GM23248 (cell line): ENCODE results near the gene HPS5. TPM values are rescaled to one million over a fixed set of nuclear protein-coding genes. Genes with fewer than 3 reads are reported as not detected.
A peak's percentile ranks its signal among the peaks of the same experiment; 100 is the strongest.

Source experiments
- DNase-seq: peaks from one replicate; pipeline ENCODE4 v3.0.0-alpha.2; 2015
- H2AFZ ChIP-seq: fragments of 200-600 bp; sonication (generic); 2 replicates; pipeline ENCODE4 v1.6.1; 2016; ENCODE audit warnings: antibody characterized with exemption
- H3F3A ChIP-seq: fragments of 200-600 bp; sonication (generic); 2 replicates; pipeline ENCODE4 v1.6.1; 2016; ENCODE audit warnings: mild to moderate bottlenecking, antibody characterized with exemption, mixed run types; ENCODE audit not compliant: insufficient read depth
- H3K27ac ChIP-seq: fragments of 200-600 bp; sonication (generic); 2 replicates; pipeline ENCODE4 v1.5.1; 2016; ENCODE audit warnings: mild to moderate bottlenecking
- H3K27me3 ChIP-seq: fragments of 200-600 bp; sonication (generic); replicated peaks from 2 replicates; pipeline ENCODE4 v1.6.1; 2016; ENCODE audit warnings: mild to moderate bottlenecking; ENCODE audit not compliant: insufficient read depth
- H3K36me3 ChIP-seq: fragments of 200-600 bp; sonication (generic); 2 replicates; pipeline ENCODE4 v1.6.1; 2016; ENCODE audit warnings: low read depth, mild to moderate bottlenecking
- H3K4me1 ChIP-seq: fragments of 200-600 bp; sonication (generic); 2 replicates; pipeline ENCODE4 v1.6.1; 2016; ENCODE audit warnings: mild to moderate bottlenecking; ENCODE audit not compliant: insufficient read depth
- H3K4me2 ChIP-seq: fragments of 200-600 bp; sonication (generic); one replicate; pipeline ENCODE4 v1.6.1; 2016; ENCODE audit warnings: mild to moderate bottlenecking; ENCODE audit not compliant: unreplicated experiment
- H3K4me3 ChIP-seq: fragments of 200-600 bp; sonication (generic); 2 replicates; pipeline ENCODE4 v1.5.1; 2016; ENCODE audit warnings: mild to moderate bottlenecking
- H3K79me2 ChIP-seq: fragments of 200-600 bp; sonication (generic); 2 replicates; pipeline ENCODE4 v1.6.1; 2016; ENCODE audit warnings: mild to moderate bottlenecking; ENCODE audit not compliant: insufficient read depth
- H3K9ac ChIP-seq: fragments of 200-600 bp; sonication (generic); 2 replicates; pipeline ENCODE4 v1.6.1; 2016; ENCODE audit warnings: mild to moderate bottlenecking
- H3K9me2 ChIP-seq: fragments of 200-600 bp; sonication (generic); 2 replicates; pipeline ENCODE4 v1.6.1; 2016; ENCODE audit warnings: mixed run types, mild to moderate bottlenecking, moderate library complexity; ENCODE audit not compliant: insufficient read depth
- H3K9me3 ChIP-seq: fragments of 200-600 bp; sonication (generic); one replicate; pipeline ENCODE4 v1.6.1; 2017; ENCODE audit warnings: low read depth
- H4K20me1 ChIP-seq: fragments of 200-600 bp; sonication (generic); 2 replicates; pipeline ENCODE4 v1.6.0; 2016; ENCODE audit not compliant: insufficient read depth
- EZH2 ChIP-seq: fragments of 200-600 bp; sonication (generic); IDR thresholded peaks from 2 replicates; pipeline ENCODE4 v1.6.1; 2018; ENCODE audit warnings: antibody characterized with exemption, mild to moderate bottlenecking; ENCODE audit not compliant: insufficient read depth, poor library complexity, severe bottlenecking
- EZH2phosphoT487 ChIP-seq: fragments of 200-600 bp; sonication (generic); IDR thresholded peaks from 2 replicates; pipeline ENCODE4 v1.6.1; 2018; ENCODE audit warnings: antibody characterized with exemption, moderate library complexity, mild to moderate bottlenecking, low read depth; ENCODE audit not compliant: insufficient read depth
- WGBS, 2 experiments: methylation state at CpG; one replicate each; pipeline ENCODE4 v1.1.6; 2015 to 2017; ENCODE audit warnings: low lambda C conversion rate in 2 of 2, low coverage in 1 of 2; ENCODE audit errors: missing lambda C conversion rate in 2 of 2; 5-methylcytosine and 5-hydroxymethylcytosine counted together
- in situ Hi-C: fragments of 300-500 bp; cut with MboI; formaldehyde crosslinking; loops from 2 replicates; pipeline ENCODE4 v1.15.0; 2020
- polyA plus RNA-seq: library from polyadenylated mRNA; unstranded; fragments of >200 nt; fragmentation: Nextera tagmentation; extraction: Ambion mirVana; gene quantifications from 2 replicates; pipeline ENCODE4 v1.2.1, GENCODE V29; 2016
- total RNA-seq: library from RNA; depleted of rRNA; stranded (reverse); fragments of >200 nt; shearing (Covaris generic); gene quantifications from 2 replicates; pipeline ENCODE4 v1.2.3, GENCODE V29; 2014

Gene HPS5
- total and polyA plus RNA-seq, 2 experiments from 2014 or later, result 20.2 to 34.9 TPM

DNA sequence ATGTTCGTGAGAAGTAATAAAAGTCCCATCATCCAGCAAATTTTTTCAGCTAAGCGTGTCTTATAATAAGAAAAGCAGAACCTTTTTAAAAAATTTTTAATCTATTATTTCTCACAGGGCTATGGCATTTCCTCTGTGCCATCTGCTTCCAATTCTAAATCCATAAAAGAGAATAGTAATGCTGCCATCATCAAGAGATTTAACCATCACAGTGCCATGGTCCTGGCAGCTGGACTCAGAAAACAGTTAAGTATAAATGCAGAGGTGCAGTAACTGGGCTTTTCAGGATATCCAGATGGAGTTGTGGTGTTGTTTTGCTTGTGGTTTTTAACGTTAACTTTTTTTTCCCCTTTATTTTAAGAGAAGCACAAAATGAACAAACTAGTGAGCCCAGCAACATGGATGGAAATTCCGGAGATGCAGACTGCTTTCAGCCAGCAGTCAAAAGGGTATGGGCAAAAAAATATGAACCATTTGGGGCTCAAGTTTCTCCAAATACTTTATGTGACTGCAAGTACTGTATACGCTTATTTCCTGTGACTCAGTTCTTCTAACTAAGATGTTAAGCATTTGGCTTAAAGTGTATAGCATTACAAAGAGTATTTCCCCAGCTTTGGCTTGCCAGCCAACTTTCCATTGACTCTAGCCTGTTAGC lies 25.7 kb upstream of the HPS5 start:
- Histone ChIP-seq H3F3A (peaks cover 50% of the 10 kb centered on the region), H3K79me2 (peaks cover 29% of the 10 kb centered on the region), H3K27ac (peak overlapping the region; percentile 92), H3K27me3 (no peaks in the 10 kb centered on the region), H2AFZ (peak overlapping the region; percentile 41), H3K9me2 (no peaks in the 10 kb centered on the region), H3K9ac (peak overlapping the region; percentile 72), H3K36me3 (peaks cover 26% of the 10 kb centered on the region; the same call in 1 of the 2 replicates), H3K4me2 (peak overlapping the region; percentile 71), H3K4me1 (peaks cover 36% of the 10 kb centered on the region), H3K4me3 (peak overlapping the region; percentile 49), H3K9me3 (no peaks in the 10 kb centered on the region), H4K20me1 (no peaks in the 10 kb centered on the region)
- peak; percentile 91 for DNase-seq
- TF ChIP-seq EZH2 (no peak), EZH2phosphoT487 (no peak)
- 0 to 3% methylated on average over 5 of the region's 5 CpGs for WGBS, 2 experiments
- in situ Hi-C loops, result no loop called here

DNA sequence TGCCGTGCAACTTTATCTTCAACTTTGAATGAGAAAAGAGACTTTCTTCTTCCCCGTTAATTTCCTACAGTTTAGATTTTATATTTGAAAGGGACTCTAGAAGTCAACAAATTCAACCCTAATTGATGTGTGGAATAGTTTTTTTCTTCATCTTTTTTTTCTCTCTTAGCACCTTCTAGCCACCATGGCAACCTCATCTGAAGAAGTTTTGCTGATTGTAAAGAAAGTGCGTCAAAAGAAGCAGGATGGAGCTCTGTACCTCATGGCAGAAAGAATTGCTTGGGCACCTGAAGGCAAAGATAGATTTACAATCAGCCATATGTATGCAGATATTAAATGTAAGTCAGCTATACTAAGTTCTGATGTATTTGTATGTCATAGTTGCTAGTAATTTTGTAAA lies 11.0 kb upstream of the HPS5 start:
- Histone ChIP-seq H3K4me2 (no peak overlapping the region), H3K79me2 (peaks cover 84% of the 10 kb centered on the region), H4K20me1 (no peaks in the 10 kb centered on the region), H2AFZ (no peak overlapping the region), H3F3A (no peaks in the 10 kb centered on the region), H3K4me3 (no peak overlapping the region), H3K4me1 (peaks cover 6% of the 10 kb centered on the region; the same call in 1 of the 2 replicates), H3K27ac (no peak overlapping the region), H3K27me3 (no peaks in the 10 kb centered on the region), H3K36me3 (peaks cover 51% of the 10 kb centered on the region), H3K9me2 (no peaks in the 10 kb centered on the region), H3K9ac (no peak overlapping the region), H3K9me3 (no peaks in the 10 kb centered on the region)
- in situ Hi-C loops, result no loop called here
- TF ChIP-seq EZH2 (no peak), EZH2phosphoT487 (no peak)
- WGBS, 2 experiments, result 96 to 97% methylated on average over 3 of the region's 3 CpGs
- no peak for DNase-seq

DNA sequence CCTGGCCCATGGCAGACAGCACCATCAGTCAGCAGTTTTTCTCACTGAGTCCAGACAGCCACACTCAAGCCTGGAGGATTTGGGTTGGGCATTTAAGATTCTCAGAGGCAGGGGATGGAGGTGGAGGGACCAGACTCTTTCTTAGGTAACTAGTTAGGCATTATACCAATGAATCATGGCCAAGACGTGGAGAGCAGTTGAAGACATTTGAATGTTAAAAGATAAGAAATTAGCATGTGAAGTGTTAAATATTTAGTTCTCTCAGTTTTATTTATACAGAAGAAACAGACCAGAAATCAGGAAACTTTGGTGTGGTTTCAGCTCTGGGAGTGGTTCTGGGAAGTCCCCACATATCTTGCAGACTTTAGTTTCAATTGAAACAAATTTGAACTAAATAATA lies 10.4 kb upstream of the HPS5 start:
- in situ Hi-C loops, result no loop called here
- peaks cover 49% of the 10 kb centered on the region for H3K36me3 ChIP-seq
- H3K9me2 ChIP-seq, result no peaks in the 10 kb centered on the region

DNA sequence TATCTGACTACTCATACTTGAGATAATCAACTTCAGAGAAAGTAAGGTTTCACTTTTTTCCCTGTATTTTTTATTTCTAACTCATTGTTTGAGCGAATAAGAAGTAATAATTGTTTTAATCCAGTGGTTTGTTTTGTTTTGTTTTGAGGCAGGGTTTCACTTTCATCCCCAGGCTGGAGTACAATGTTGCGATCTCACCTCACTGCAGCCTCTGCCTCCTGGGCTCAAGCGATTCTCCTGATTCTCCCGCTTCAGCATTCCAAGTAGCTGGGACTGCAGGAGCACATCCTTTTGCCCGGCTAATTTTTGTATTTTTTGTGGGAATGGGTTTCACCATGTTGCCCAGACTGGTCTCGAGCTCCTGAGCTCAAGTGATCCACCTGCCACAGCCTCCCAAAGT lies 9.0 kb upstream of the HPS5 start:
- Histone ChIP-seq H4K20me1 (no peaks in the 10 kb centered on the region), H3K27ac (no peak overlapping the region), H3K79me2 (peaks cover 93% of the 10 kb centered on the region), H3F3A (no peaks in the 10 kb centered on the region), H3K4me1 (peaks cover 6% of the 10 kb centered on the region; the same call in 1 of the 2 replicates), H3K4me2 (no peak overlapping the region), H3K9me2 (no peaks in the 10 kb centered on the region), H3K36me3 (peaks cover 47% of the 10 kb centered on the region), H3K9ac (no peak overlapping the region), H2AFZ (no peak overlapping the region), H3K9me3 (no peaks in the 10 kb centered on the region), H3K4me3 (no peak overlapping the region), H3K27me3 (no peaks in the 10 kb centered on the region)
- in situ Hi-C loops, result no loop called here
- TF ChIP-seq EZH2, result no peak
- no peak for TF ChIP-seq EZH2phosphoT487
- DNase-seq, result no peak
- 82 to 87% methylated on average over 6 of the region's 6 CpGs for WGBS, 2 experiments

More for the DNA sequence above, 10.4 kb upstream of the HPS5 start:
- H3K9ac ChIP-seq, result no peak overlapping the region
- no peak overlapping the region for H3K27ac ChIP-seq
- peaks cover 90% of the 10 kb centered on the region for H3K79me2 ChIP-seq
- no peak for DNase-seq
- TF ChIP-seq EZH2phosphoT487 (no peak), EZH2 (no peak)
- H3K4me1 ChIP-seq, result peaks cover 6% of the 10 kb centered on the region; the same call in 1 of the 2 replicates
- H2AFZ ChIP-seq, result no peak overlapping the region
- H3F3A ChIP-seq, result no peaks in the 10 kb centered on the region
- no peaks in the 10 kb centered on the region for H4K20me1 ChIP-seq
- H3K4me2 ChIP-seq, result no peak overlapping the region
- H3K9me3 ChIP-seq, result no peaks in the 10 kb centered on the region
- no peaks in the 10 kb centered on the region for H3K27me3 ChIP-seq
- 68 to 76% methylated on average over 1 of the region's 1 CpG for WGBS, 2 experiments
- no peak overlapping the region for H3K4me3 ChIP-seq
